CD1c-positive myeloid dendritic cell (primary cell): ENCODE measurements around the gene RPL21.
"Not testable (repeated sequence)": the region's sequence is repeated elsewhere in the genome, so short reads cannot be mapped to it uniquely, and the experiment has no call there.

Experiments
- DNase-seq: peaks from one replicate; pipeline ENCODE4 v3.0.0-alpha.2; 2016; ENCODE audit errors: extremely low spot score

RPL21 gene

DNA sequence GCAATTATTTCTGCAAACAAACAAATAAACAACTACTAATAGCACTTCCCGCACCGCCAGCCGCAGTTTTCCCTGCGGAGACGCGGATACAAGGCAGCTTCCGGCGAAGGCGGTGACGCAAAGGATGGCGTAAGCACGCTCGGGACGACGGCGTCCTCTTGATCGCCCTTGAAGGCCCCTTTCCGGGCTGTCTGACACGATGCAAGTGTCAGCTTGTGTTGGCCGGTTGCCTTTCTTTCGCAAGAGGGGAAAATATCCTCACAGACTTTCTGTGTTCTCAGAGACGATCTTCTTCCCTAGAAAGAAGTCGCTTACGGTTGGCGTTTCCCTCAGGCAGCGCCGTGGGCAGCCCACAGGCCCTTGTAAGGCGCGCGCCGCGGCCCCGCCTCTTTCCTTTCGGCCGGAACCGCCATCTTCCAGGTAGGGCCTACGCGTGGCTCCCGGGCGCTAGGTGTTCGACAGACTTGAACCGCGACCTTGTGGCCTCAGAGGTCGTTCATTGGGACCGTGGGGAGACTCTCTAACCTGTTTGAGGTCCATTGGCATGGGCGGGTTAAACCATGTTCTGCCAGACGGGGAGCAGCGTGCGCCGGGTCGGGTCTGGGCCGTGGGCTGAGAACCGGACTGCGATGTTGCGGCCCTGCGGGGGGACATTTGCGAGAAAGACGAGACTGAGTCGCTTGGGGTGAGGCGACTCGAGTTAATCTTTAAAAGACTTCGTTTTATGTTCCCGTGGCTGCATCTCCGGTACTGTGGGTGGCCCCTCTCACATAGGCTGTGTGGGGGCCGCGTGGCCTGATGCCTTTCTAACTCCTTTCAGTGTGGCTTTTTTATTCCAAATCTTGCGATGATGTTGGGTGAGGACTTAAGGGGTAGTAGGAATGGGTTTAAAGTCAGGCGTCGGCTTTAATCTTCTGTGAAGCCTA is at the start of gene RPL21:
TSS of gene RPL21 (plus strand) at position 393 of the 926 bp plus-strand sequence. CDS start 2,219 bp downstream, outside the sequence.
- peak; percentile 96 for DNase-seq

- no peak for DNase-seq
These were observed 49.7 kb upstream of the RPL21 start for GRCh38 chr13:27201661-27202060.

DNA sequence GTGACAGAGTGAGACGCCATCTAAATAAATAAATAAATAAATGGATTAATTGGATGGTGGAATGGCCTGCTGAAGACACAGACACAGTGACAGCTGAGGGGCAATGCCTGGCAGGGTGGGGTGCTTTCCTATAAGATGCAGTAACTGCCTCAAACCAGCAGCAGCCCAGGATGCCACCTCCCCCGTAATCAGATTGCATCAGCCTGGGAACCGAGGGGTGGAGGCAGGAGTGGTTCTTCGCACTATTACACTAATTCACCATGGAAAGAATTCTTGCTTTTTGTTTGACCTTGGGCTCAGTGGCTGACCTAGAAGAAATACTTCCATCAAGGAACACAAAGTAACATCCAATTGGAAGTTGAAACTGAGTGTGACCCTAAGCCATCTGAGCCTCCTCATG is 48.2 kb upstream of the RPL21 start:
- no peak for DNase-seq

- no peak for DNase-seq
These were observed 47.5 kb upstream of the RPL21 start for GRCh38 chr13:27203854-27204253.

DNA sequence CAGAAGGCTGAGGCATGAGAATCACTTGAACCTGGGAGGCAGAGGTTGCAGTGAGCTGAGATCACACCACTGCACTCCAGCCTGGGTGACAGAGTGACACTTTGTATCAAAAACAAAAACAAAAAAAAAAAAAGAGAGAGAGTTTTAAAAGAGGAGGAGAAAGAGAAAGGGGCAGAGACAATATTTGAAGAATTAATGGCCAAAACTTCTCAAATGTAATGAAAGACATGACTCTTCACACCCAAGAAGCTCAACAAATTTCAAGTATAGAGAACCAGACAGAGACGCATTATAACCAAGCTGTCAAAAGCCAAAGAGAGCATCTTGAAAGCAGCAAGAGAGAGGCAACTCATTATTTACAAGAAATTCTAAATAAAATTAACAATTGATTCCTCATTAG is 42.8 kb upstream of the RPL21 start:
- DNase-seq = no peak

DNA sequence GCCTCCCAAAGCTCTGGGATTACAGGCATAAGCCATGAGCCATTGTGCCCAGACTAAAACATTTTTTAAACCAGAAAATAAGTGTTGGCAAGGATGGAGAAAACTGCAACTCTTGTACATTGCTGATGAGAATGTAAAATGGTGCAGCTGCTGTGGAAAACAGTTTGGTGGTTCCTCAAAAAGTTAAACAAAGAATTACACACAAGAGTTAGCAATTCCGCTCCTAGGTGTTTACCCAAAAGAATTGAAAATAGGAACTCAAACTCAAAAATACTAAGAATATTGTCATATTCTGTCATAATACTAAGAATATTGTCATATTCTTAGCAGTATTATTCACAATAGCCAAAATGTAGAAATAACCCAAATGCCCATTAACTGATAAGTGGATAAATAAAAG is 40.1 kb upstream of the RPL21 start:
- DNase-seq = no peak

DNA sequence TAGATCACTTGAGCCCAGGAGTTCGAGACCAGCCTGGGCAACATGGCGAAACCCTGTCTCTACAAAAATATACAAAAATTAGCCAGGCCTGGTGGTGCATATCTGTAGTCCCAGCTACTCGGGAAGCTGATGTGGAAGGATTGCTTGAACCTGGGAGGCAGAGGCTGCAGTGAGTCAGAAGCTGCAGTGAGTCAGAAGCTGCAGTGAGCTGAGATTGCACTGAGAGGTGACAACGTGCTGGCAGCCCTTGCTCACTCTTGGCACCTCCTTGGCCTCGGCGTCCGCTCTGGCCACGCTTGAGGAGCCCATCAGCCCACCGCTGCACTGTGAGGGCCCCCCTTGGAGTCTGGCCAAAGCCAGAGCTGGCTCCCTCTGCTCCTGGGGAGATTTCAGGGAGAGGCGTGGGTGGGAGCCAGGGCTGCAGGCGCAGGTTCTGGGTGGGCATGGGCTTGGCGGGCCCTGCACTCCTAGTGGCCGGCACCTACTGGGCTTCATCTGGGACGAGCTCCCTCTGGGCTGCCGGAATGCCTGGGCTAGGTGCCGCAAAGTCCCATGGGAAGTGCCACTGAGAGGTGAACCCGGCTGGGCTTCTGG is 39.5 kb upstream of the RPL21 start:
- no peak for DNase-seq

DNA sequence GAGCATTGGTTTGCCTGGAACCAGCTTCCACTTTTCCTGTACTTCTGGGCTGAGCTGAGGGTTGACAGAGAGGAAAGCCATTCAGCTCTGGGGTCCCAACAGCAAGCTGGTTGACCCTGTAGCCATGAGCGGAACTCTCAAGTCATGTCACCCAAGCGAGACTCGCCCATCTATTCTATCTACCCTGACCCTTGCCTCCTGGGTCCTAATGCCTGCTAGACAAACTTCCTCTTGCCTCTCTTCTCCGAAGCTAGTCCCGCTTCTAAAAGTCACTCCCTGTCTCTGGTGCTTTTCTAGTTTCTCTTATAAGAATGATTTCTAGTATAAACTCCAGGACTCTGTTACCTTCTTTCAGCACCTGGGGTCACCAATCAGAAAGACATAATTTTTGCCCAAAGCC is 38.0 kb upstream of the RPL21 start:
- not testable (repeated sequence) for DNase-seq

DNA sequence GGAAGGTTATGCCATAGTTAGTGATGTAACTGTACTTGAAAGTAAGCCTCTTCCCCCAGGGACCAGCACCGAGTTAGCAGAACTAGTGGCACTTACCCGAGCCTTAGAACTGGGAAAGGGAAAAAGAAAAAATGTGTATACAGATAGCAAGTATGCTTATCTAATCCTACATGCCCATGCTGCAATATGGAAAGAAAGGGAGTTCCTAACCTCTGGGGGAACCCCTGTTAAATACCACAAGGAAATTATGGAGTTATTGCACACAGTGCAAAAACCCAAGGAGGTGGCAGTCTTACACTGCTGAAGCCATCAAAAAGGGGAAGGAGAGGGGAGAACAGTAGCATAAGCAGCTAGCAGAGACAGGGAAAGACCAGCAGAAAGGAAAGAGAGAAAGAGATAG is 33.6 kb upstream of the RPL21 start:
- DNase-seq = not testable (repeated sequence)

- DNase-seq = not testable (repeated sequence)
These were observed 32.5 kb upstream of the RPL21 start for GRCh38 chr13:27218861-27219260.

DNA sequence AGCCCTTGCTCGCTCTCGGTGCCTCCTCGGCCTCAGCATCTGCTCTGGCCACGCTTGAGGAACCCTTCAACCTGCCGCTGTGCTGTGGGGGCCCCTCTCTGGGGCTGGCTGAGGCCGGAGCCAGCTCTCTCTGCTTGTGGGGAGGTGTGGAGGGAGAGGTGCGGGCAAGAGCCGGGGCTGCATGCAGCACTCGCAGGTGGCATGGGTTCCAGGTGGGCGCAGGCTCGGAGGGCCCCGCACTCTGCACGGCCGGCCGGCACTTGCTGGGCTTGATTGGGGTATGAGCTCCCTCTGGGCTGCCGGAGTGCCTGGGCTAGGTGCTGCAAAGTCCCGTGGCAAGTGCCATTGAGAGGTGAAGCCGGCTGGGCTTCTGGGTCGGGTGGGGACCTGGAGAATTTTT is 31.7 kb upstream of the RPL21 start:
- DNase-seq = no peak

- not testable (repeated sequence) for DNase-seq
These were observed 29.3 kb upstream of the RPL21 start for GRCh38 chr13:27222100-27222499.

DNA sequence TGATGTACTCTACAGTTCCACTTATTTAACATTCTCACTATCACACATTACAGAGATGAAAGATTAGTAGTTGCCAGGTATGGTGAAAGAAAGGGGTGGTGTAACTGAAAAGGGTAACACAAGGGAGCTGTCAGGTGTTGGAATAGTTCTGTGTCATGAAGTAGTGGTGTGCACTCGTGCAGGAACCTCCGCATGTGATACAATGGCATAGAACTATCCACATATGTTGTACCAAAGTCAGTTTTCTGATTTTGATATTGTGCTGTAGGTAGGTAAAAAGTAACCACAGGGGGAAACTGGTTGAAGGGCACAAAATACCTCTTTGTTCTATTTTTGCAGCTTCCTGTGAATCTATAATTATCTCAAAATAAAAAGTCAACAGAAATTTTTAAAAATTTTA is 24.4 kb upstream of the RPL21 start:
- DNase-seq = no peak

GRCh38 chr13:27228131-27228530 is 23.2 kb upstream of the RPL21 start:
- no peak for DNase-seq

DNA sequence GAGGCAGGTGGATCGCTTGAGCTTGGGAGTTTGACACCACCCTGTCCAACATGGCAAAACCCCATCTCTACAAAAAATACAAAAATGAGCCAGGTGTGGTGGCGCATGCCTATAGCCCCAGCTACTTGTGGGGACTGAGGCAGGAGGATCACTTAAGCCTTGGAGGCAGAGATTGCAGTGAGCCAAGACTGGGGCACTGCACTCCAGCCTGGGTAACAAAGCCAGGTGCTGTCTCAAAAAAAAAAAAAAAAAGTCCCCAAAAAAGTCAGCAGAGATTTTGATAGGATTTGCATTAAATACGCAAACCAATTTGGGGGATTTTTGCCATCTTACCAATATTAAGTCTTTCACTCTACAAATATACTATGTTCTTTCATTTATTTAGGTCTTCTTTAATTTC is 21.7 kb upstream of the RPL21 start:
- DNase-seq = no peak

DNA sequence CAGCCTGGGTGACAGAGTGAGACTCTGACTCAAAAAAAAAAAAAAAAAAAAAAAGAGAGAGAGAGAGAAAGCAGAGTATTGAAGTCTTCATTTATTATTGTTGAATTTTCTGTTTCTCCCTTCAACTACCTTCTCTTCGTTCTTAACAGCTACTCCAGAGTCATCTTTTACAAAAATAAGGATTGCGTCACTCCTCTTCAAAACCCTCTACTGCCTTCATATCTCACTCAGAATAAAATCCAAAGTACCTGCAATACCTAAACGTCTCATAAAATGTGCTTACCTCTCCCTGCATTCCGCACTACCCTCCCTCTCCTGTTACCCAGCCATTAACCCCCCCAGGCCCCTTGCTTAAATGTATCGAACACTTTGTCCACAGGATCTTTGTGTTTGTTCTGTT is 17.4 kb upstream of the RPL21 start:
- DNase-seq = no peak

DNA sequence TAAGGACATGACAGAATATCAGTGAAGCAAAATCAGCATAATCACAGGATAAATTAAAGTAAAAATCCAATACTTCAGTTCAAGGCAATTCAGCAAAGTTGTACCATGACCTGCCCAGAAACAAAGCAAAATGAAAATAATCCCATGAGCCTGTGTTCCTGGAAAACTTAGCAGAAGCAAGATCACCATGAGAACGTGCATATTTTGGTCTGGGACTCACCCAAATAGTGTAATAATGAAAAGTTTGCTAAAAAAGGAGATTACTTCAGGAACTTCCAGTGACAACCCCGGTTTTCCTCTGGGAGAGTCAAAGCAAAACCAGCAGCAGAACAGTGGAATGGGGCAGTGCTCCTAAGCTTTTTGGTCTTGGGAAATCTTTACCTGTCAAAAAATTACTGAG is 14.9 kb upstream of the RPL21 start:
- DNase-seq = no peak

GRCh38 chr13:27242702-27243101 is 8.7 kb upstream of the RPL21 start:
- DNase-seq = no peak

DNA sequence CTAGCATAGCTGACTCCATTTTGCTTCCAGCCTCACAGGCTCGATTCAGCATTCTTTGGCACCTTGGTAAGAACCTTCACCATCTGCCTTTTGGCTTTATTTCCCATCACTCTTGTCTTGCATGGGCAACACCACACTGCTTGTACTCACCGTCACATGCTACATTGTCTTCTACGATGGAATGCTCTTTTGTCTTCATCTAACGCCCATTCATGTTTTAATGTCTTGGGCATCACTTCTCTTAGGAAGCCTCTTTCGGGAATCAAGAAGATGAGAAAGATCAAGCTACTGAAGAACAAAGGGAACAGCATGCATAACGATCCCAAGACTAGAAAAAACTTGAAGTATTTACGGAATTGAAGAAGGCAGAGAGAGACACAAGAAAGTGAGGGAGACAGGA is 5.7 kb upstream of the RPL21 start:
- no peak for DNase-seq

DNA sequence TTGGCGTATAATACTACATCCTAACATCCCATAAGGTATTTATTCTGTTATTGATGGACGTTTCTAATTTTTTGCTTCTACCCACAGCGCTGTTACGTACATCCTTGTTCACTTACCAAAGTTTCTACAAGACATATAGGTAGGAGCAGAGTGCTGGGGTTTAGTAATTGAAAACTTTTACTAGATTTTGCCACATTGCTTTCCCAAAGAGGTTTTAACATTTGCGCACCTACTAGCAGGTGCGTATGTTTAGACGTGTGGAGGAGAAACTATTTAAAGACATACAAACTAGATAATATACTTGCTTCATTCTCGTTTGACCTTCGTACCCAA is 559 bp upstream of the RPL21 start:
- DNase-seq = peak; percentile 9

DNA sequence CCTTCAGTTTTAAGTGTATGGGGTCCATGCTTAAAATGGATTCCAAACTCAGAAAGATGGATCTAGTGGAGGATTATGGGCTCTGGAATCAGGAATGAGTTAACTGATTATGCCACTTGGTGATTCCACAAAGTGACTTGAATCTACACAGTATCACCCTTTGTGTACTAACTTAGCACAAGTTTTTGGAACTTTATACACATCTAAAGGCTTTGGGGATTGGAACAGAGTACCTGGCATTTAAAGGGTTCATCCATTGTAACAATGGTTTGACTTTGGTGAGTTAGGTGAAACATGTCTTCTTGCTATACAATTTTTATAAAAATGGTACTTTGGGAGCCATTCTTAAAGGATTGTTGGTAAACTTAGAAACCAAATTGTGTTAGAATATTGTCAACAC is 1.1 kb downstream of the RPL21 start:
- no peak for DNase-seq

DNA sequence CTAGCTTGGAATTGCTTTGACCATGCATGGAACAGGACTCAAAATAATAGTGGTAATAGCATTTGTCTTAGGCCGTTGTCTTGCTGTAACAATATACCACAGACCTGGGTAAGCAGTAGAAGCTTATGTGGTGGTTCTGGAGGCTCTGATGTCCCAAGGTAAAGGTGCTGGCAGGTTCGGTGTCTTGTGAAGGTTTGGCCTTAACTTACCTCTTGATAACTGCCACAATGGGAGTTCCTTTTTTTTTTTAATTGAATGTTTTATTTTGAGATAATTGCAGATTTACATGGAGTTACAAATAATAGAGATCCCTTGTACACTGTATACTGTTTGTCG is 5.8 kb downstream of the RPL21 start:
- no peak for DNase-seq

- no peak for DNase-seq
These were observed 6.4 kb downstream of the RPL21 start for GRCh38 chr13:27257648-27258253.
